ENCODE results near the gene COL4A2.

COL4A2 gene

DNA sequence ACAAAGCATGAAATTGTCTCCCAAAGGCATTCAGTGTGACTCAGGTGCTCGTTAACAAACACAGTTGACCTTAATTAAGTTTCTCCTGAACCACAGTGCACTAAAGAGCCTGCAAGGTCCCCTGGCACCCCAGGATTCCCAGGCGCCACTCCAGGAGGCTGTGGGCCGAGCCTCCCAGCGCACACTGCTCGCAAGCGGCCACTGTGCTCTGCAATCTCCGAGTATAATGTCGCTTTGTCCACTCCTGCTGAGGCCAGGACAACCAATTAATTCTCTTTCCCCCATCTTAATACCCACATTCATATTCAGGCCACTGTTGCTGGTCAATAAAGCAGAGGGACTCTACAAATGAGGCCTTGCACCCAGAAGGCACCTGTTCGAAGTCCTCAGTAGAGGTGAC, 245.7 kb downstream of the COL4A2 start:
- DNase-seq (ENCODE audit: low read depth), result no peak
- no peak for TF ChIP-seq CTCF (IDR thresholded peaks at IDR 0.05; ENCODE audit: control insufficient read depth, insufficient read depth, low read depth, low read length, missing control alignments)
- no peak overlapping the region for H3K4me3 ChIP-seq (ENCODE audit: control insufficient read depth, low read depth, low read length)

GRCh38 chr13:110553417-110553816, 246.3 kb downstream of the COL4A2 start:
- no peak for TF ChIP-seq CTCF (IDR thresholded peaks at IDR 0.05; ENCODE audit: control insufficient read depth, insufficient read depth, low read depth, low read length, missing control alignments)
- no peak overlapping the region for H3K4me3 ChIP-seq (ENCODE audit: control insufficient read depth, low read depth, low read length)
- DNase-seq (ENCODE audit: low read depth), result no peak

DNA sequence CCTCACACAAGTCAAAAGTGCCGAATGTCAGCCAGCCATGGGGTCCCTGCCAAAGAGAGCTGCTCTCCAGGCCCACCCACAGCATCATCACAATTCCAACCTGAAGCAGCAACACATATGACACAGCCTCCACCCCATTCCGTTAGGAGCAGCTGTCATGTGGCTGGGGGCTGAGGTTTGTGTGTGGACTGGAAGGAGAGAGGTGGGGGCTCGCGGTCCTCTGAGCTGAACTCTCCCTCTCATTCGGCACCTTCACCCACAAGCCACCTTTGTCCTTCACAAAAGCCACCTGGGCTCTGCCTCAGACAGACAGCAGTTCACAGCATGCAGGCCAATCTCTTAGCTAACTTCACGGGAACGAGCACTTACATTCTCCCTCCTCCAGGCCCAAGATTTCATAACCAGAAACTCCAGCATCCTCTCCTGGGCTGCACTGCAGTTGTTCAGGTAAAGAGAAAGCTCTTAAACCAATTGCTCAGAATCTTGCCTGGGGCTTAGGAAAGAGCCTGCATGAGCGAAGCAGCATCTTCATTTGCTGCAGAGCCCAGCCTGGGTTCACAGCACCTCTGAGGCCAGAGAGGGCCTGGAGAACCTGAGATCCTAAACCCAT, 247.2 kb downstream of the COL4A2 start:
- TF ChIP-seq CTCF (IDR thresholded peaks at IDR 0.05; ENCODE audit: control insufficient read depth, insufficient read depth, low read depth, low read length, missing control alignments), result no peak
- H3K4me3 ChIP-seq (ENCODE audit: control insufficient read depth, low read depth, low read length), result no peak overlapping the region
- no peak for DNase-seq (ENCODE audit: low read depth)

DNA sequence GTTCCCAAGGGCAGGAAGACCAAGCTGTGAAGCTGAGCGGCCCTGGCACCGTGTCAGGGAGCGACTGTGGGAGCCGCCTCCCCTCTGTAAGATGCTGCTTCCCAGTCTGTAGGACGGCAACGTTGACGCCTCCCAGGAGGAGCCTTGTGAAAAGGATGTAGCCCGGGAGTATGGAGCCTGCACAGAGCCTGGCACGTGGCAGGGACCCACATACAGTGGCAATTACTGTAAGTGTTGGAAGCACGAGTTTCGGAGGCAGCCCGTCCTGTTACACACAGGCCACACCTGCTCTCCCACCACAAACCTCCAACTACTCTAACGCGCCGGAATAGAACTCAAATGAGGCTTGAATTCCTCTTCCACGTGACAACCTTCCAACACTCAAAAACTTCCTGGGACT, 247.9 kb downstream of the COL4A2 start:
- no peak for TF ChIP-seq CTCF (IDR thresholded peaks at IDR 0.05; ENCODE audit: control insufficient read depth, insufficient read depth, low read depth, low read length, missing control alignments)
- no peak for DNase-seq (ENCODE audit: low read depth)
- H3K4me3 ChIP-seq (ENCODE audit: control insufficient read depth, low read depth, low read length), result no peak overlapping the region

DNA sequence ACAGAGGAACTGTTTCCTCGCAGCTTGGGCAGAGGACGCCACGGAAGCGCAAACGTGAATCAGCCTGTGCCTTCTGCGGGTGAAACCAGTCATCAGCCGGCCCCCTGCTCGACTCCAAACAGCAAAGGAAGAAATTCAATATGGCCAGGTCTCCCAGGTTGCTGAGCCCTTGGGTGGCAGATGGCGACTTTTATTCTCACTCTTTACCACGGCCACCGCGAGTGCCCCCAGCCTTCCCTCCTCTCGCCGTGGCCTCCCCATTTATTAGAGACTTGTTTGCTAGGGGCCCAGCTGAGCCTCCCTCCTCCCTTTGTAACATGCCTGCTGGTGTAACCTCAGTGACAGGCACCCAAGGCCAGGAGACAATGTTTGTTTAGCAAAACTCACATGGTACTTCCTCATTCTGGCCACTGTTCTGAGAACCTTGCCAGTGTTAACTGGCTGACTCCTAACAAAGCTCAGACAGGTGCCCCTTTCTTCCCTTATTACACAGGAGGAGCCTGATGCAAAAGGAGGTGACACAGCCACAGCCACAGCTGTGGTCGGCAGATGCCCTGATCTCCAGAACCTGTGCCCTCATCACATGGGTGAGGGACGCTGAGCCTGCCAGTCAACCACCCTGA, 248.6 kb downstream of the COL4A2 start:
- DNase-seq (ENCODE audit: low read depth), result no peak
- H3K4me3 ChIP-seq (ENCODE audit: control insufficient read depth, low read depth, low read length), result no peak overlapping the region
- no peak for TF ChIP-seq CTCF (IDR thresholded peaks at IDR 0.05; ENCODE audit: control insufficient read depth, insufficient read depth, low read depth, low read length, missing control alignments)

GRCh38 chr13:110556224-110556606, 249.1 kb downstream of the COL4A2 start:
- DNase-seq (ENCODE audit: low read depth), result no peak
- no peak overlapping the region for H3K4me3 ChIP-seq (ENCODE audit: control insufficient read depth, low read depth, low read length)
- TF ChIP-seq CTCF (IDR thresholded peaks at IDR 0.05; ENCODE audit: control insufficient read depth, insufficient read depth, low read depth, low read length, missing control alignments), result no peak

Measured in AG09309 (cell line).